Naive B cell (primary cell): ENCODE measurements around the gene ERI2. TPM values are rescaled to one million over a fixed set of nuclear protein-coding genes. Genes with fewer than 3 reads are reported as not detected.
"Not testable (repeated sequence)": the region's sequence is repeated elsewhere in the genome, so short reads cannot be mapped to it uniquely, and the experiment has no call there.

Experiments
- ATAC-seq, 2 donors: fragments of 150-1000 bp; cut with Tn5 transposase; 2 replicates each; pipeline ENCODE4 v1.10.0; 2021; ENCODE audit warnings: low read depth in 2 of 2, mild to moderate bottlenecking in 2 of 2, moderate library complexity in 2 of 2
- DNase-seq: peaks from one replicate; pipeline ENCODE4 v3.0.0; 2022
- H3K27ac Mint-ChIP-seq, 6 donors: one replicate each; pipeline ENCODE4 v1.8.0; 2020 to 2022; ENCODE audit warnings: mild to moderate bottlenecking in 6 of 6, mixed read lengths in 6 of 6, moderate library complexity in 5 of 6, inconsistent platforms in 2 of 6
- H3K27me3 Mint-ChIP-seq, 3 donors: one replicate each; pipeline ENCODE4 v1.8.0; 2021 to 2022; ENCODE audit warnings: mixed read lengths in 3 of 3, mild to moderate bottlenecking in 1 of 3
- H3K36me3 Mint-ChIP-seq, 2 donors: one replicate each; pipeline ENCODE4 v1.8.0; 2020 to 2022; ENCODE audit warnings: mixed read lengths in 2 of 2, inconsistent platforms in 1 of 2, mild to moderate bottlenecking in 1 of 2
- H3K4me1 Mint-ChIP-seq, 3 donors: one replicate each; pipeline ENCODE4 v1.8.0; 2020 to 2022; ENCODE audit warnings: mixed read lengths in 3 of 3, inconsistent platforms in 1 of 3, mild to moderate bottlenecking in 1 of 3, moderate library complexity in 1 of 3
- H3K4me3 Mint-ChIP-seq, 8 donors: one replicate each; pipeline ENCODE4 v1.8.0; 2020 to 2022; ENCODE audit warnings: mild to moderate bottlenecking in 8 of 8, mixed read lengths in 8 of 8, moderate library complexity in 8 of 8, inconsistent platforms in 2 of 8
- H3K9me3 Mint-ChIP-seq, 7 donors: one replicate each; pipeline ENCODE4 v1.8.0; 2020 to 2022; ENCODE audit warnings: mixed read lengths in 7 of 7, mild to moderate bottlenecking in 5 of 7, inconsistent platforms in 2 of 7, moderate library complexity in 1 of 7
- polyA plus RNA-seq, 6 donors: library from polyadenylated mRNA; unstranded; fragments of 300-500 nt; fragmentation: Illumina TruSeq; gene quantifications; one replicate each; pipeline ENCODE4 v1.2.3, GENCODE V29; 2021; ENCODE audit warnings: low read depth in 6 of 6

The ERI2 gene
- polyA plus RNA-seq, 6 donors from 2014 or later, result 1.3 to 4.1 (median 2.0) TPM

GRCh38 chr16:20767577-20767976, 38.7 kb downstream of the ERI2 start:
- Mint-ChIP-seq H3K4me3 (no peak overlapping the region), H3K27ac (no peak overlapping the region), H3K27me3 (no peaks in the 10 kb centered on the region), H3K36me3 (peaks cover 0 to 1% of the 10 kb centered on the region in 2 donors), H3K9me3 (peaks cover 0 to 2% (median 0%) of the 10 kb centered on the region in 7 donors), H3K4me1 (peaks cover 13 to 22% (median 14%) of the 10 kb centered on the region in 3 donors)
- ATAC-seq, result no peak
- no peak for DNase-seq

GRCh38 chr16:20766294-20766693, 40.0 kb downstream of the ERI2 start:
- Mint-ChIP-seq H3K36me3 (peaks cover 3 to 8% of the 10 kb centered on the region in 2 donors), H3K27me3 (no peaks in the 10 kb centered on the region), H3K4me3 (no peak overlapping the region), H3K9me3 (peaks cover 0 to 5% (median 0%) of the 10 kb centered on the region in 7 donors), H3K4me1 (peaks cover 19 to 29% (median 19%) of the 10 kb centered on the region in 3 donors), H3K27ac (no peak overlapping the region)
- DNase-seq, result no peak
- ATAC-seq, result no peak

- Mint-ChIP-seq H3K27me3 (no peaks in the 10 kb centered on the region), H3K4me1 (peaks cover 19 to 29% (median 19%) of the 10 kb centered on the region in 3 donors), H3K36me3 (peaks cover 8 to 9% of the 10 kb centered on the region in 2 donors), H3K27ac (peak overlapping the region in 1 of 6 donors; percentile 63), H3K9me3 (peaks cover 0 to 5% (median 0%) of the 10 kb centered on the region in 7 donors), H3K4me3 (peak overlapping the region in 1 of 8 donors; percentile 19)
- no peak for ATAC-seq
- no peak for DNase-seq
These were observed 40.5 kb downstream of the ERI2 start for GRCh38 chr16:20765732-20766131.

GRCh38 chr16:20764448-20764847, 41.8 kb downstream of the ERI2 start:
- H3K4me1 Mint-ChIP-seq, result peaks cover 19 to 29% (median 19%) of the 10 kb centered on the region in 3 donors
- ATAC-seq, H3K9me3 Mint-ChIP-seq, DNase-seq, H3K27ac Mint-ChIP-seq, H3K27me3 Mint-ChIP-seq, H3K4me3 Mint-ChIP-seq: not testable (repeated sequence)
- H3K36me3 Mint-ChIP-seq, result peaks cover 8 to 11% of the 10 kb centered on the region in 2 donors

GRCh38 chr16:20763461-20764232, 42.6 kb downstream of the ERI2 start, which contains the start of gene ACSM3:
Gene ACSM3 (plus strand): TSS chr16:20764014. CDS start chr16:20770035, 6,021 bp downstream.
- Mint-ChIP-seq H3K27ac (peak within 1 kb of the TSS; percentile 63 to 97 (median 87)), H3K27me3 (no peaks in the 10 kb centered on the region), H3K4me3 (peak within 1 kb of the TSS; percentile 80 to 96 (median 92)), H3K9me3 (peaks cover 0 to 5% (median 1%) of the 10 kb centered on the region in 7 donors), H3K4me1 (peaks cover 19 to 29% (median 19%) of the 10 kb centered on the region in 3 donors), H3K36me3 (peaks cover 8 to 11% of the 10 kb centered on the region in 2 donors)
- ATAC-seq, result peak; percentile 98 to 99
- peak; percentile 82 for DNase-seq

GRCh38 chr16:20762404-20763123, 43.7 kb downstream of the ERI2 start:
- ATAC-seq (no peak), DNase-seq (no peak)
- Mint-ChIP-seq H3K4me3 (peak overlapping the region; percentile 4 to 96 (median 90)), H3K27me3 (no peaks in the 10 kb centered on the region), H3K4me1 (peaks cover 19 to 29% (median 19%) of the 10 kb centered on the region in 3 donors), H3K27ac (peak overlapping the region in 4 of 6 donors; percentile 63 to 93 (median 82)), H3K36me3 (peaks cover 8 to 11% of the 10 kb centered on the region in 2 donors), H3K9me3 (peaks cover 0 to 5% (median 1%) of the 10 kb centered on the region in 7 donors)

- ATAC-seq (no peak), DNase-seq (no peak)
- Mint-ChIP-seq H3K36me3 (peaks cover 8 to 11% of the 10 kb centered on the region in 2 donors), H3K27me3 (no peaks in the 10 kb centered on the region), H3K4me3 (peak overlapping the region in 4 of 8 donors; percentile 20 to 55 (median 34)), H3K4me1 (peaks cover 19 to 29% (median 19%) of the 10 kb centered on the region in 3 donors), H3K27ac (no peak overlapping the region), H3K9me3 (peaks cover 0 to 5% (median 1%) of the 10 kb centered on the region in 7 donors)
These were observed 45.1 kb downstream of the ERI2 start for GRCh38 chr16:20761175-20761574.

GRCh38 chr16:20760346-20760745, 45.9 kb downstream of the ERI2 start:
- H3K4me1 Mint-ChIP-seq, result peaks cover 19 to 29% (median 19%) of the 10 kb centered on the region in 3 donors
- H3K27me3 Mint-ChIP-seq, result no peaks in the 10 kb centered on the region
- no peak overlapping the region for H3K4me3 Mint-ChIP-seq
- peaks cover 8 to 11% of the 10 kb centered on the region in 2 donors for H3K36me3 Mint-ChIP-seq
- no peak overlapping the region for H3K27ac Mint-ChIP-seq
- DNase-seq (no peak), ATAC-seq (no peak)
- peaks cover 0 to 5% (median 1%) of the 10 kb centered on the region in 7 donors for H3K9me3 Mint-ChIP-seq

GRCh38 chr16:20755799-20756198, 50.5 kb downstream of the ERI2 start:
- DNase-seq, H3K27ac Mint-ChIP-seq, H3K27me3 Mint-ChIP-seq, H3K36me3 Mint-ChIP-seq, H3K4me1 Mint-ChIP-seq, H3K9me3 Mint-ChIP-seq, H3K4me3 Mint-ChIP-seq, ATAC-seq: not testable (repeated sequence)

GRCh38 chr16:20755238-20755637, 51.0 kb downstream of the ERI2 start:
- no peaks in the 10 kb centered on the region for H3K4me1 Mint-ChIP-seq
- no peak overlapping the region for H3K27ac Mint-ChIP-seq
- H3K27me3 Mint-ChIP-seq, result no peaks in the 10 kb centered on the region
- H3K36me3 Mint-ChIP-seq, result no peaks in the 10 kb centered on the region
- DNase-seq, result no peak
- H3K9me3 Mint-ChIP-seq, result peaks cover 0 to 2% (median 0%) of the 10 kb centered on the region in 7 donors
- no peak for ATAC-seq
- H3K4me3 Mint-ChIP-seq, result no peak overlapping the region

GRCh38 chr16:20753727-20754126, 52.5 kb downstream of the ERI2 start:
- no peak for ATAC-seq

GRCh38 chr16:20750558-20750957, 55.7 kb downstream of the ERI2 start:
- no peak for ATAC-seq

More at GRCh38 chr16:20753727-20754126, 52.5 kb downstream of the ERI2 start:
- H3K27ac Mint-ChIP-seq, result peak overlapping the region in 1 of 6 donors; percentile 58
- no peak overlapping the region for H3K4me3 Mint-ChIP-seq
- H3K4me1 Mint-ChIP-seq, result no peaks in the 10 kb centered on the region
- H3K9me3 Mint-ChIP-seq, result peaks cover 0 to 7% (median 0%) of the 10 kb centered on the region in 7 donors
- no peaks in the 10 kb centered on the region for H3K36me3 Mint-ChIP-seq
- H3K27me3 Mint-ChIP-seq, result no peaks in the 10 kb centered on the region
- DNase-seq, result no peak

GRCh38 chr16:20749474-20749873, 56.8 kb downstream of the ERI2 start:
- H3K4me1 Mint-ChIP-seq, result no peaks in the 10 kb centered on the region
- H3K4me3 Mint-ChIP-seq, result peak overlapping the region in 2 of 8 donors; percentile 32 to 65
- no peaks in the 10 kb centered on the region for H3K27me3 Mint-ChIP-seq
- peaks cover 7 to 22% (median 18%) of the 10 kb centered on the region in 7 donors for H3K9me3 Mint-ChIP-seq
- no peak for ATAC-seq
- H3K36me3 Mint-ChIP-seq, result peaks cover 8 to 11% of the 10 kb centered on the region in 2 donors
- DNase-seq, result no peak
- no peak overlapping the region for H3K27ac Mint-ChIP-seq

More at GRCh38 chr16:20750558-20750957, 55.7 kb downstream of the ERI2 start:
- H3K4me3 Mint-ChIP-seq, result no peak overlapping the region
- no peak for DNase-seq
- H3K27me3 Mint-ChIP-seq, result no peaks in the 10 kb centered on the region
- H3K9me3 Mint-ChIP-seq, result peaks cover 7 to 22% (median 18%) of the 10 kb centered on the region in 7 donors
- H3K36me3 Mint-ChIP-seq, result peaks cover 8 to 11% of the 10 kb centered on the region in 2 donors
- H3K4me1 Mint-ChIP-seq, result no peaks in the 10 kb centered on the region
- no peak overlapping the region for H3K27ac Mint-ChIP-seq
